DND-41 (cell line): ENCODE measurements around the gene HMGB2.

Experiments used
- ATAC-seq: fragments of 200-7000 bp; cut with Tn5 transposase; 3 replicates; pipeline ENCODE4 v1.9.1; 2021; ENCODE audit warnings: low read depth; ENCODE audit not compliant: insufficient read depth
- DNase-seq: peaks from one replicate; pipeline ENCODE4 v3.0.0-alpha.2; 2020
- H2AFZ ChIP-seq: 2 replicates; pipeline ENCODE4 v1.6.0; 2012; ENCODE audit warnings: low read depth, low read length
- H3K27ac ChIP-seq: 2 replicates; pipeline ENCODE4 v1.5.1; 2012; ENCODE audit warnings: low read length, inconsistent platforms
- H3K27me3 ChIP-seq: fragments of 200-600 bp; sonication (generic); 2 replicates; pipeline ENCODE4 v1.6.0; 2012; ENCODE audit warnings: low read length, mild to moderate bottlenecking, inconsistent platforms; ENCODE audit not compliant: insufficient read depth, poor library complexity
- H3K36me3 ChIP-seq: 2 replicates; pipeline ENCODE4 v1.5.1; 2012; ENCODE audit warnings: low read length, inconsistent platforms; ENCODE audit not compliant: insufficient read depth
- H3K4me1 ChIP-seq: 2 replicates; pipeline ENCODE4 v1.5.1; 2012; ENCODE audit warnings: mild to moderate bottlenecking, low read length; ENCODE audit not compliant: insufficient read depth
- H3K4me2 ChIP-seq: 2 replicates; pipeline ENCODE4 v1.6.0; 2012; ENCODE audit warnings: mild to moderate bottlenecking, moderate library complexity, low read length, inconsistent platforms; ENCODE audit not compliant: insufficient read depth
- H3K4me3 ChIP-seq, 2 experiments: fragments of 200-600 bp in 1 of 2; shearing (Covaris generic) in 1 of 2; 2 replicates each; pipeline ENCODE4 v1.5.1; 2012 to 2016; ENCODE audit warnings: inconsistent platforms in 2 of 2, low read length in 2 of 2, mild to moderate bottlenecking in 2 of 2, low read depth in 1 of 2, moderate library complexity in 1 of 2
- H3K79me2 ChIP-seq: 2 replicates; pipeline ENCODE4 v1.6.0; 2012; ENCODE audit warnings: low read length, inconsistent platforms; ENCODE audit not compliant: insufficient read depth
- H3K9ac ChIP-seq: 2 replicates; pipeline ENCODE4 v1.6.0; 2012; ENCODE audit warnings: low read depth, mild to moderate bottlenecking, inconsistent platforms, low read length, moderate library complexity
- H3K9me3 ChIP-seq: 2 replicates; pipeline ENCODE4 v1.5.1; 2012; ENCODE audit warnings: low read length, moderate library complexity, mild to moderate bottlenecking, inconsistent platforms; ENCODE audit not compliant: insufficient read depth, severe bottlenecking
- H4K20me1 ChIP-seq: 2 replicates; pipeline ENCODE4 v1.6.0; 2012; ENCODE audit warnings: low read length; ENCODE audit not compliant: insufficient read depth
- EZH2 ChIP-seq: IDR thresholded peaks from 3 replicates; pipeline ENCODE4 v1.6.1; 2012; ENCODE audit warnings: borderline replicate concordance, low read depth, mild to moderate bottlenecking, moderate library complexity, low read length, inconsistent platforms; ENCODE audit not compliant: severe bottlenecking
- TF ChIP-seq, protein P1 (sequence below): IDR thresholded peaks from 2 replicates; pipeline ENCODE4 v1.5.1; 2012; ENCODE audit warnings: borderline replicate concordance, low read length, moderate library complexity, mild to moderate bottlenecking; ENCODE audit not compliant: poor library complexity, severe bottlenecking; ENCODE audit errors: extremely low read depth

The HMGB2 gene

DNA sequence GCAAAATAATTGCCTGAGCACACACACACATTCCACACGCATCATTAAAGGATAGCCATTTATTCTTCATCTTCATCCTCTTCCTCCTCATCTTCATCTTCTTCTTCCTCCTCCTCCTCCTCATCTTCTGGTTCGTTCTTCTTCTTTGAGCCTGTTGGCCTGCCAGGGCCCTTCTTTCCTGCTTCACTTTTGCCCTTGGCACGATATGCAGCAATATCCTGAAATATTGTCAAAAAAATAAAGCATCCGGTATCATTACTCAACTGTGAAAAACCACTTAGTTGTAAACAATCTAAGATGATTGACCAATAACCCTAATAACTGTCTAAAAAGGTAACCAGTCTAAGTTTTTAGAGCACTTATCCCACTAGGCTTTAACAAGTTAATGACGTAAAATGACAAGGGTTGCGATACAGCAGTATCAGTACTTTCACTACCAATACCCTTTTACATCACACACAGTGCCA lies 2.1 kb downstream of the HMGB2 start:
- peak overlapping the region; percentile 68 for H3K4me2 ChIP-seq
- peaks cover 37% of the 10 kb centered on the region for H4K20me1 ChIP-seq
- peak overlapping the region; percentile 90 to 92 for H3K4me3 ChIP-seq
- H3K36me3 ChIP-seq, result peaks cover 63% of the 10 kb centered on the region
- peaks cover 50% of the 10 kb centered on the region for H3K4me1 ChIP-seq
- DNase-seq (no peak), ATAC-seq (no peak)
- H3K9me3 ChIP-seq, result no peaks in the 10 kb centered on the region
- peak overlapping the region; percentile 100 for H3K9ac ChIP-seq
- H3K27ac ChIP-seq, result peak overlapping the region; percentile 100
- H3K27me3 ChIP-seq, result no peaks in the 10 kb centered on the region
- no peak overlapping the region for H2AFZ ChIP-seq
- H3K79me2 ChIP-seq, result peaks cover 75% of the 10 kb centered on the region
- TF ChIP-seq, protein P1, sequence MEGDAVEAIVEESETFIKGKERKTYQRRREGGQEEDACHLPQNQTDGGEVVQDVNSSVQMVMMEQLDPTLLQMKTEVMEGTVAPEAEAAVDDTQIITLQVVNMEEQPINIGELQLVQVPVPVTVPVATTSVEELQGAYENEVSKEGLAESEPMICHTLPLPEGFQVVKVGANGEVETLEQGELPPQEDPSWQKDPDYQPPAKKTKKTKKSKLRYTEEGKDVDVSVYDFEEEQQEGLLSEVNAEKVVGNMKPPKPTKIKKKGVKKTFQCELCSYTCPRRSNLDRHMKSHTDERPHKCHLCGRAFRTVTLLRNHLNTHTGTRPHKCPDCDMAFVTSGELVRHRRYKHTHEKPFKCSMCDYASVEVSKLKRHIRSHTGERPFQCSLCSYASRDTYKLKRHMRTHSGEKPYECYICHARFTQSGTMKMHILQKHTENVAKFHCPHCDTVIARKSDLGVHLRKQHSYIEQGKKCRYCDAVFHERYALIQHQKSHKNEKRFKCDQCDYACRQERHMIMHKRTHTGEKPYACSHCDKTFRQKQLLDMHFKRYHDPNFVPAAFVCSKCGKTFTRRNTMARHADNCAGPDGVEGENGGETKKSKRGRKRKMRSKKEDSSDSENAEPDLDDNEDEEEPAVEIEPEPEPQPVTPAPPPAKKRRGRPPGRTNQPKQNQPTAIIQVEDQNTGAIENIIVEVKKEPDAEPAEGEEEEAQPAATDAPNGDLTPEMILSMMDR, result no peak
- TF ChIP-seq EZH2, result no peak

DNA sequence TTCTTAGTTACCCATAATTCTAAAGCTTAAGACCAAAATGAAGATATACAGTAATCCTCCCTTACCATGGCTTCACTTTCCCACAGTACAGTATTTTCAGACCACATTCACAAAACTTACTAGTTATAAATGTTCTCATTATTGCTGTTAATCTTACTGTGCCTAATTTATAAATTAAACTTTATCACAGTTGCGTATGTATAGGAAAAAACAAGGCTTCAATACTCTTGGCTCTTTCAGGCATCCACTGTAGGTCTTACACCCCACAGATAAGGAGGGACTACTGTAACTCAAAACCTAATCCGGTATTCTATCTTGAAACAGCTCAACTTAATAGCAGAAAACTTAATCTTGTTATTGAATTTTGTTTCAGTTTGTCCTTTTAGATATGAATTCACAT lies 3.6 kb downstream of the HMGB2 start:
- peak overlapping the region in 1 of 2 experiments; percentile 92; a peak in 2 of 4 replicates for H3K4me3 ChIP-seq
- peaks cover 37% of the 10 kb centered on the region for H4K20me1 ChIP-seq
- H3K27ac ChIP-seq, result peak overlapping the region; percentile 53
- no peaks in the 10 kb centered on the region for H3K27me3 ChIP-seq
- H2AFZ ChIP-seq, result no peak overlapping the region
- peaks cover 60% of the 10 kb centered on the region for H3K79me2 ChIP-seq
- H3K9me3 ChIP-seq, result no peaks in the 10 kb centered on the region
- peak overlapping the region; percentile 68 for H3K4me2 ChIP-seq
- peaks cover 74% of the 10 kb centered on the region for H3K36me3 ChIP-seq
- TF ChIP-seq, protein P1, result no peak
- TF ChIP-seq EZH2, result no peak
- DNase-seq, result no peak
- peak overlapping the region; percentile 38 for H3K9ac ChIP-seq
- H3K4me1 ChIP-seq, result peaks cover 35% of the 10 kb centered on the region
- ATAC-seq, result no peak

DNA sequence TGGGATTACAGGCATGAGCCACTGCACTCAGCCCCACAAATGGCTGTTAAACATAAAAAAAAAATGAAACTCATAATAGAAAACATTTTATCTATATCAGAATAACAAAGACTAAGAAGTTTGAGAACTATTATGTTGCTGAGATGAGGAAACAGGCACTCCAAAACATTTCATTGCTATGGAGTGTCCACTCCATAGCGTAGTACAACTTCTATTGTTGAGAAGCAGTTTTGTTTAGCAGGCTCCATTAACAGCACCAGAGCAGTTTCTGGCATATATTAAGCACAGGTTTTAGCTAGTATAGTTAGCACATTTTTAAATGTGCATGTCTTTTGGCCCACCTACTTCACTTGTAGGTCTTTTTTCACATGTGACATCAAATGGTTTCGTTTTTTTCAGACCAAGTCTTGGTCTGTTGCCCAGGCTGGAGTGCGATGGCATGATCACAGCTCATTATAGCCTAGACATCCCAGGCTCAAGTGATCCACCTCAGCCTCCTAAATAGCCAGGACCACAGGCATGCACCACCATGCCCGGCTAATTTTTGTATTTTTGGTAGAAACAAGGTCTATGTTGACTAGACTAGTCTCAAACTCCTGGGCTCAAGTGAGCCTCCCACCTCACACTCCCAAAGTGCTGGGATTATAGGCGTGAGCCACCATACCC lies 5.8 kb downstream of the HMGB2 start:
- no peak overlapping the region for H3K27ac ChIP-seq
- H3K36me3 ChIP-seq, result peaks cover 75% of the 10 kb centered on the region
- no peak overlapping the region for H3K4me3 ChIP-seq
- no peak overlapping the region for H3K9ac ChIP-seq
- H3K79me2 ChIP-seq, result peaks cover 42% of the 10 kb centered on the region
- H3K27me3 ChIP-seq, result no peaks in the 10 kb centered on the region
- peaks cover 32% of the 10 kb centered on the region for H3K4me1 ChIP-seq
- H3K9me3 ChIP-seq, result no peaks in the 10 kb centered on the region
- ATAC-seq (peak; percentile 29; the same call in 2 of the 3 replicates), DNase-seq (no peak)
- peaks cover 36% of the 10 kb centered on the region for H4K20me1 ChIP-seq
- no peak overlapping the region for H3K4me2 ChIP-seq
- no peak overlapping the region for H2AFZ ChIP-seq
- TF ChIP-seq, protein P1, result no peak
- no peak for TF ChIP-seq EZH2
